Hepatocyte (in vitro differentiated cells): Measurements from ENCODE around the gene ADAM12. TPM values are rescaled to one million over a fixed set of nuclear protein-coding genes. Genes with fewer than 3 reads are reported as not detected.
"Not testable (repeated sequence)": the region's sequence is repeated elsewhere in the genome, so short reads cannot be mapped to it uniquely, and the experiment has no call there.

ENCODE experiments used
- DNase-seq: peaks from one replicate; pipeline ENCODE4 v3.0.0-alpha.2; 2016; ENCODE audit warnings: low spot score
- H2AFZ ChIP-seq: fragments of 200-600 bp; sonication (generic); 2 replicates; pipeline ENCODE4 v1.6.0; 2016; ENCODE audit warnings: antibody characterized with exemption, mild to moderate bottlenecking
- H3K27ac ChIP-seq: fragments of 200-600 bp; sonication (generic); 2 replicates; pipeline ENCODE4 v1.5.1; 2016; ENCODE audit warnings: mild to moderate bottlenecking
- H3K27me3 ChIP-seq: fragments of 200-600 bp; sonication (generic); 2 replicates; pipeline ENCODE4 v1.6.1; 2016
- H3K36me3 ChIP-seq: fragments of 200-600 bp; sonication (generic); replicated peaks from 2 replicates; pipeline ENCODE4 v1.5.1; 2016; ENCODE audit warnings: low read depth; ENCODE audit not compliant: insufficient read depth
- H3K4me1 ChIP-seq: fragments of 200-600 bp; sonication (generic); 2 replicates; pipeline ENCODE4 v1.5.1; 2016; ENCODE audit warnings: mild to moderate bottlenecking, moderate library complexity; ENCODE audit not compliant: insufficient read depth
- H3K4me2 ChIP-seq: fragments of 200-600 bp; sonication (generic); 2 replicates; pipeline ENCODE4 v1.6.0; 2016
- H3K4me3 ChIP-seq: fragments of 200-600 bp; sonication (generic); 2 replicates; pipeline ENCODE4 v1.5.1; 2016; ENCODE audit warnings: mild to moderate bottlenecking
- H3K79me2 ChIP-seq: fragments of 200-600 bp; sonication (generic); 2 replicates; pipeline ENCODE4 v1.6.0; 2017; ENCODE audit warnings: mild to moderate bottlenecking
- H3K9me2 ChIP-seq: fragments of 200-600 bp; sonication (generic); replicated peaks from 2 replicates; pipeline ENCODE4 v1.6.0; 2017; ENCODE audit warnings: mild to moderate bottlenecking; ENCODE audit not compliant: insufficient read depth
- H3K9me3 ChIP-seq: fragments of 200-600 bp; sonication (generic); 2 replicates; pipeline ENCODE4 v1.5.1; 2016; ENCODE audit warnings: low read depth, mild to moderate bottlenecking
- H4K20me1 ChIP-seq: fragments of 200-600 bp; sonication (generic); 2 replicates; pipeline ENCODE4 v1.6.0; 2016; ENCODE audit warnings: mild to moderate bottlenecking; ENCODE audit not compliant: insufficient read depth, poor library complexity, severe bottlenecking
- CTCF ChIP-seq: fragments of 200-600 bp; sonication (generic); IDR thresholded peaks from 2 replicates; pipeline ENCODE4 v1.5.1; 2016; ENCODE audit warnings: antibody characterized with exemption, mild to moderate bottlenecking; ENCODE audit not compliant: poor library complexity
- EZH2 ChIP-seq: fragments of 200-600 bp; sonication (generic); IDR thresholded peaks from 2 replicates; pipeline ENCODE4 v1.6.1; 2016; ENCODE audit warnings: antibody characterized with exemption, mild to moderate bottlenecking, borderline replicate concordance
- EZH2phosphoT487 ChIP-seq: fragments of 200-600 bp; sonication (generic); IDR thresholded peaks from one replicate; pipeline ENCODE4 v1.6.1; 2018; ENCODE audit warnings: antibody characterized with exemption, mild to moderate bottlenecking, low read depth, moderate library complexity; ENCODE audit not compliant: unreplicated experiment, severe bottlenecking
- WGBS: methylation state at CpG from one replicate; pipeline ENCODE4 v1.1.6; 2016; ENCODE audit warnings: low lambda C conversion rate; ENCODE audit errors: missing lambda C conversion rate; 5-methylcytosine and 5-hydroxymethylcytosine counted together
- polyA plus RNA-seq: library from polyadenylated mRNA; unstranded; fragments of >200 nt; fragmentation: Nextera tagmentation; extraction: Ambion mirVana; gene quantifications from 2 replicates; pipeline ENCODE4 v1.2.1, GENCODE V29; 2016
- total RNA-seq: library from RNA; depleted of rRNA; stranded (reverse); fragments of >200 nt; gene quantifications from 2 replicates; pipeline ENCODE4 v1.2.3, GENCODE V29; 2014

Gene ADAM12
- total and polyA plus RNA-seq, 2 experiments from 2014 or later, result 4.9 to 11.3 TPM

GRCh38 chr10:126247446-126247975 is 140.8 kb downstream of the ADAM12 start:
- H3K4me3 ChIP-seq, result no peak overlapping the region
- peak overlapping the region; percentile 79 for H3K27ac ChIP-seq
- H3K9me2 ChIP-seq, result no peaks in the 10 kb centered on the region
- no peak overlapping the region for H2AFZ ChIP-seq
- H3K79me2 ChIP-seq, result no peaks in the 10 kb centered on the region
- peak; percentile 75 for DNase-seq
- H3K4me1 ChIP-seq, result peaks cover 17% of the 10 kb centered on the region
- no peaks in the 10 kb centered on the region for H3K27me3 ChIP-seq
- H3K36me3 ChIP-seq, result no peaks in the 10 kb centered on the region
- H3K9me3 ChIP-seq, result no peaks in the 10 kb centered on the region
- TF ChIP-seq EZH2phosphoT487, result no peak
- no peak for TF ChIP-seq EZH2
- TF ChIP-seq CTCF, result no peak
- WGBS, result 58% methylated on average over 11 of the region's 11 CpGs
- H3K4me2 ChIP-seq, result no peak overlapping the region
- no peaks in the 10 kb centered on the region for H4K20me1 ChIP-seq

GRCh38 chr10:126246396-126246795 is 141.9 kb downstream of the ADAM12 start:
- H3K9me2 ChIP-seq, DNase-seq, H3K9me3 ChIP-seq, H2AFZ ChIP-seq, H3K27me3 ChIP-seq, H3K4me2 ChIP-seq, H3K4me3 ChIP-seq, H3K79me2 ChIP-seq, H3K36me3 ChIP-seq, H3K27ac ChIP-seq, H4K20me1 ChIP-seq: not testable (repeated sequence)
- 83% methylated on average over 1 of the region's 1 CpG for WGBS
- peaks cover 27% of the 10 kb centered on the region for H3K4me1 ChIP-seq

- Histone ChIP-seq H3K4me1 (peaks cover 27% of the 10 kb centered on the region), H3K27ac (no peak overlapping the region), H4K20me1 (no peaks in the 10 kb centered on the region), H2AFZ (no peak overlapping the region), H3K79me2 (no peaks in the 10 kb centered on the region), H3K9me3 (no peaks in the 10 kb centered on the region), H3K36me3 (no peaks in the 10 kb centered on the region), H3K27me3 (no peaks in the 10 kb centered on the region), H3K4me2 (no peak overlapping the region), H3K9me2 (no peaks in the 10 kb centered on the region), H3K4me3 (no peak overlapping the region)
- TF ChIP-seq CTCF (no peak), EZH2phosphoT487 (no peak), EZH2 (no peak)
- DNase-seq, result no peak
- 82% methylated on average over 4 of the region's 4 CpGs for WGBS
Measured at GRCh38 chr10:126245501-126245900, 142.8 kb downstream of the ADAM12 start.

GRCh38 chr10:126243971-126244370 is 144.3 kb downstream of the ADAM12 start:
- Histone ChIP-seq H2AFZ (no peak overlapping the region), H3K4me1 (peaks cover 27% of the 10 kb centered on the region), H3K4me3 (no peak overlapping the region), H3K9me3 (no peaks in the 10 kb centered on the region), H3K27me3 (no peaks in the 10 kb centered on the region), H3K36me3 (no peaks in the 10 kb centered on the region), H3K27ac (no peak overlapping the region), H4K20me1 (no peaks in the 10 kb centered on the region), H3K4me2 (no peak overlapping the region), H3K79me2 (no peaks in the 10 kb centered on the region), H3K9me2 (no peaks in the 10 kb centered on the region)
- WGBS, result 90% methylated on average over 5 of the region's 5 CpGs
- DNase-seq, result no peak
- TF ChIP-seq EZH2, result no peak
- TF ChIP-seq CTCF, result no peak
- no peak for TF ChIP-seq EZH2phosphoT487
